ENCODE data around the gene GALNT13. TPM values are rescaled to one million over a fixed set of nuclear protein-coding genes. Genes with fewer than 3 reads are reported as not detected.

GALNT13 gene
- total RNA-seq (2016; rRNA removed; fragmentation: Illumina TruSeq; extraction: Trizol) (4.8 and 5.0 TPM in 2 replicates), polyA plus RNA-seq (2011; rRNA removed) (1.3 TPM in 2 replicates), polyA minus RNA-seq (2011; rRNA and poly(A)+ RNA removed; ENCODE audit: low replicate concordance) (0.35 and 0.38 TPM in 2 replicates), Bru-seq, nascent RNA (percentile 42 among the genes with signal in this experiment), BruChase-seq, experiment 1, labeled RNA remaining after a 6-hour chase (percentile 35 among the genes with signal in this experiment), BruChase-seq, experiment 2, labeled RNA remaining after a 2-hour chase (percentile 47 among the genes with signal in this experiment)
- 2.4 and 3.3 TPM in 2 replicates for total RNA-seq (2016; cell fraction: cytosol; rRNA removed; fragmentation: Illumina TruSeq; extraction: Trizol; ENCODE audit: low read depth)
- total RNA-seq (2016; cell fraction: insoluble cytoplasmic fraction; rRNA removed; fragmentation: Illumina TruSeq; extraction: Trizol) = 4.3 and 4.6 TPM in 2 replicates
- 5.3 and 5.8 TPM in 2 replicates for total RNA-seq (2016; cell fraction: membrane; rRNA removed; fragmentation: Illumina TruSeq; extraction: Trizol)
- 6.4 and 6.7 TPM in 2 replicates for total RNA-seq (2016; cell fraction: nucleus; rRNA removed; fragmentation: Illumina TruSeq; extraction: Trizol)
- 0.43 and 0.78 TPM in 2 replicates for polyA plus RNA-seq (2011; cell fraction: cytosol; rRNA removed)
- 0.40 and 0.45 TPM in 2 replicates for polyA plus RNA-seq (2011; cell fraction: nucleus; rRNA removed)
- polyA plus RNA-seq (2012) = 0.77 and 1.1 TPM in 2 replicates
- polyA plus RNA-seq (2016; cell fraction: cytosol; fragmentation: Illumina TruSeq; extraction: Trizol; ENCODE audit: low read depth) = 1.9 and 2.8 TPM in 2 replicates
- polyA plus RNA-seq (2016; cell fraction: insoluble cytoplasmic fraction; fragmentation: Illumina TruSeq; extraction: Trizol; ENCODE audit: low read depth) = 3.6 and 4.4 TPM in 2 replicates
- 3.2 and 4.0 TPM in 2 replicates for polyA plus RNA-seq (2016; cell fraction: membrane; fragmentation: Illumina TruSeq; extraction: Trizol; ENCODE audit: low read depth)
- polyA plus RNA-seq (2016; cell fraction: nucleus; fragmentation: Illumina TruSeq; extraction: Trizol; ENCODE audit: insufficient read depth, low read depth) = 3.5 and 4.5 TPM in 2 replicates
- 1.1 TPM in 2 replicates for polyA minus RNA-seq (2011; cell fraction: cytosol; rRNA and poly(A)+ RNA removed)
- 4.9 and 6.5 TPM in 2 replicates for polyA minus RNA-seq (2011; cell fraction: nucleus; rRNA and poly(A)+ RNA removed)
- long read RNA-seq, experiment 1, partial matches to known transcripts = 1 of 4 reads
- long read RNA-seq, experiment 1, other reads (novel, unspliced or antisense) = 3 of 4 reads
- long read RNA-seq, experiment 2, partial matches to known transcripts = 0 of 1 reads
- long read RNA-seq, experiment 2, other reads (novel, unspliced or antisense) = 1 of 1 reads

GRCh38 chr2:153871231-153872221 lies at the start of gene GALNT13:
TSS of gene GALNT13 (plus strand) at chr2:153871922.
- H3K36me3 ChIP-seq (replicated peaks in 1 of 2; ENCODE audit: control insufficient read depth in 1 of 2, insufficient read depth in 2 of 2, low read length in 2 of 2) = no peaks in the 10 kb centered on the region
- intact Hi-C loops (cut with micrococcal nuclease; ENCODE audit: unreplicated experiment) = loop anchor here (2.0 to 5.0 kb wide), 2 partner anchors 503 to 1351 kb away; no protein-coding TSS in a partner anchor
- FAIRE-seq = no peak
- ATAC-seq = peak; percentile 82
- H3K4me3 ChIP-seq (replicated peaks in 1 of 3; ENCODE audit: insufficient read depth in 1 of 3, low read depth in 2 of 3, low read length in 3 of 3) = peak within 1 kb of the TSS in 2 of 3 experiments; percentile 40 to 51; a peak in 4 of 6 replicates
- peaks cover 2 to 24% of the 10 kb centered on the region in 2 experiments; a peak in 2 of 5 replicates for H3K27me3 ChIP-seq (ENCODE audit: control insufficient read depth in 1 of 2, insufficient read depth in 2 of 2, low read length in 2 of 2)
- no peaks in the 10 kb centered on the region for H3K79me2 ChIP-seq (ENCODE audit: insufficient read depth, low read length)
- POLR2A ChIA-PET = no interaction called here
- no TSS peak for BruUV-seq (replicated peaks)
- no peak within 1 kb of the TSS for H3K9ac ChIP-seq (ENCODE audit: insufficient read depth, low read depth, low read length)
- H3K4me1 ChIP-seq (ENCODE audit: insufficient read depth, low read length) = no peaks in the 10 kb centered on the region
- 34% methylated on average over 24 of the region's 93 CpGs for WGBS (ENCODE audit: low lambda C conversion rate)
- in situ Hi-C loops (cut with HindIII; ENCODE audit: extremely low pct_ligation_motif_present, low pct_unique_long_range_greater_than_20kb) = no loop called here
- no peaks in the 10 kb centered on the region for H4K20me1 ChIP-seq (ENCODE audit: insufficient read depth, low read length)
- H3K4me2 ChIP-seq (ENCODE audit: low read depth, low read length) = peak within 1 kb of the TSS; percentile 46
- no peak within 1 kb of the TSS for H3K27ac ChIP-seq (ENCODE audit: extremely low read length, insufficient read depth, low read length)
- no peak within 1 kb of the TSS for H2AFZ ChIP-seq (ENCODE audit: low read length)
- DNase-seq (ENCODE audit: low spot score) = peak; percentile 57
- no peaks in the 10 kb centered on the region for H3K9me3 ChIP-seq (ENCODE audit: low read length)
- CTCF ChIA-PET (ENCODE audit: low intra/inter-chr PET ratio, low total read pairs) = no interaction called here
- TF ChIP-seq PHF8 (CRISPR knock-in tag; IDR thresholded peaks at IDR 0.05) (peak; percentile 36; the same call in 1 of the 2 replicates), SETDB1 (CRISPR knock-in tag; IDR thresholded peaks at IDR 0.05; ENCODE audit: borderline replicate concordance) (no peak), ZBTB26 (CRISPR knock-in tag; IDR thresholded peaks at IDR 0.05; ENCODE audit: borderline replicate concordance) (0 out of 2 replicates have a peak, but pooled peaks have one; percentile 33), SKI (IDR thresholded peaks at IDR 0.05; ENCODE audit: partially characterized antibody) (no peak), ZNF292 (CRISPR knock-in tag; IDR thresholded peaks at IDR 0.05; ENCODE audit: borderline replicate concordance, low read depth) (0 out of 2 replicates have a peak, but pooled peaks have one; percentile 20), CREB1 (IDR thresholded peaks at IDR 0.05) (no peak), CREB1 (CRISPR knock-in tag; IDR thresholded peaks at IDR 0.05) (peak; percentile 47), ONECUT2 (CRISPR knock-in tag; IDR thresholded peaks at IDR 0.05) (no peak), HOXA3 (CRISPR knock-in tag; IDR thresholded peaks at IDR 0.05) (peak; percentile 46; the same call in 1 of the 2 replicates), RAD21 (CRISPR knock-in tag; IDR thresholded peaks at IDR 0.05) (no peak), ZNF768 (CRISPR knock-in tag; IDR thresholded peaks at IDR 0.05) (peak; percentile 37; the same call in 1 of the 2 replicates), HNRNPLL (IDR thresholded peaks at IDR 0.05; ENCODE audit: low read depth, low read length, poor library complexity, severe bottlenecking) (peak; percentile 82), BORCS8-MEF2B (CRISPR knock-in tag; IDR thresholded peaks at IDR 0.05) (peak; percentile 45; the same call in 1 of the 2 replicates)
- TF ChIP-seq, protein P1, sequence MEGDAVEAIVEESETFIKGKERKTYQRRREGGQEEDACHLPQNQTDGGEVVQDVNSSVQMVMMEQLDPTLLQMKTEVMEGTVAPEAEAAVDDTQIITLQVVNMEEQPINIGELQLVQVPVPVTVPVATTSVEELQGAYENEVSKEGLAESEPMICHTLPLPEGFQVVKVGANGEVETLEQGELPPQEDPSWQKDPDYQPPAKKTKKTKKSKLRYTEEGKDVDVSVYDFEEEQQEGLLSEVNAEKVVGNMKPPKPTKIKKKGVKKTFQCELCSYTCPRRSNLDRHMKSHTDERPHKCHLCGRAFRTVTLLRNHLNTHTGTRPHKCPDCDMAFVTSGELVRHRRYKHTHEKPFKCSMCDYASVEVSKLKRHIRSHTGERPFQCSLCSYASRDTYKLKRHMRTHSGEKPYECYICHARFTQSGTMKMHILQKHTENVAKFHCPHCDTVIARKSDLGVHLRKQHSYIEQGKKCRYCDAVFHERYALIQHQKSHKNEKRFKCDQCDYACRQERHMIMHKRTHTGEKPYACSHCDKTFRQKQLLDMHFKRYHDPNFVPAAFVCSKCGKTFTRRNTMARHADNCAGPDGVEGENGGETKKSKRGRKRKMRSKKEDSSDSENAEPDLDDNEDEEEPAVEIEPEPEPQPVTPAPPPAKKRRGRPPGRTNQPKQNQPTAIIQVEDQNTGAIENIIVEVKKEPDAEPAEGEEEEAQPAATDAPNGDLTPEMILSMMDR (CRISPR knock-in tag; IDR thresholded peaks at IDR 0.05) = 0 out of 2 replicates have a peak, but pooled peaks have one; percentile 6
